ENCODE measurements around the gene TNFRSF12A. TPM values are rescaled to one million over a fixed set of nuclear protein-coding genes. Genes with fewer than 3 reads are reported as not detected.
A peak's percentile ranks its signal among the peaks of the same experiment; 100 is the strongest.
"Not testable (repeated sequence)": the region's sequence is repeated elsewhere in the genome, so short reads cannot be mapped to it uniquely, and the experiment has no call there.

Gene TNFRSF12A
- total and polyA plus RNA-seq, 11 donors = 27.8 to 824 (median 97.1) TPM

- no peak overlapping the region for H3K4me3 ChIP-seq
- H3K27me3 ChIP-seq = peaks cover 8 to 36% (median 17%) of the 10 kb centered on the region in 9 donors
- ATAC-seq (no peak), DNase-seq (no peak)
- peaks cover 0 to 26% (median 4%) of the 10 kb centered on the region in 12 donors for H3K4me1 ChIP-seq
- intact Hi-C loops (cut with DNase I) = loop anchor here in 2 of 10 donors (10.0 kb wide), 2 partner anchors 113 to 403 kb away; no protein-coding TSS in a partner anchor
- 62 to 87% (median 76%) methylated on average over 9 of the region's 9 CpGs for WGBS, 4 donors
- no peaks in the 10 kb centered on the region for H3K36me3 ChIP-seq
- no peaks in the 10 kb centered on the region for H3K9me3 ChIP-seq
- H3K27ac ChIP-seq = no peak overlapping the region
- no peak for TF ChIP-seq POLR2A (IDR thresholded peaks at IDR 0.05)
Measured at GRCh38 chr16:3051494-3051893, 31.3 kb downstream of the TNFRSF12A start.

GRCh38 chr16:3052571-3053329 lies 32.6 kb downstream of the TNFRSF12A start:
- Histone ChIP-seq H3K27me3 (peaks cover 0 to 25% (median 4%) of the 10 kb centered on the region in 9 donors), H3K4me1 (peaks cover 0 to 32% (median 0%) of the 10 kb centered on the region in 12 donors)
- ATAC-seq = peak in 1 of 4 donors; percentile 11
- H3K27ac ChIP-seq, H3K36me3 ChIP-seq, H3K4me3 ChIP-seq, H3K9me3 ChIP-seq, DNase-seq: not testable (repeated sequence)
- 83 to 95% (median 88%) methylated on average over 10 to 11 of the region's 12 CpGs for WGBS, 4 donors
- intact Hi-C loops (cut with DNase I) = loop anchor here in 2 of 10 donors (10.0 kb wide), 2 partner anchors 112 to 402 kb away; no protein-coding TSS in a partner anchor

GRCh38 chr16:3053330-3053710 lies 33.2 kb downstream of the TNFRSF12A start:
- not testable (repeated sequence) for H3K27ac ChIP-seq, H3K9me3 ChIP-seq, H3K36me3 ChIP-seq, H3K4me3 ChIP-seq, DNase-seq
- intact Hi-C loops (cut with DNase I) = loop anchor here in 2 of 10 donors (10.0 kb wide), 2 partner anchors 111 to 401 kb away; no protein-coding TSS in a partner anchor
- peaks cover 0 to 20% (median 2%) of the 10 kb centered on the region in 9 donors for H3K27me3 ChIP-seq
- peak in 2 of 4 donors; percentile 2 to 50 for ATAC-seq
- H3K4me1 ChIP-seq = peaks cover 0 to 36% (median 5%) of the 10 kb centered on the region in 12 donors
- WGBS, 4 donors = 87 to 90% (median 87%) methylated on average over 7 to 13 of the region's 13 CpGs; no CpG with 5 or more reads in 1 of the 4 donors

- no peaks in the 10 kb centered on the region for H3K9me3 ChIP-seq
- peak overlapping the region in 1 of 12 donors; percentile 67 for H3K27ac ChIP-seq
- WGBS, 4 donors = 79 to 82% (median 81%) methylated on average over 17 of the region's 17 CpGs
- intact Hi-C loops (cut with DNase I) = loop anchor here in 7 of 10 donors (5.0 to 10.0 kb wide), 6 partner anchors 47 to 400 kb away; partner anchors contain the start of gene ZNF205 (in 1 of the 7)
- ATAC-seq (no peak), DNase-seq (no peak)
- TF ChIP-seq POLR2A (IDR thresholded peaks at IDR 0.05) = no peak
- no peak for TF ChIP-seq CTCF (IDR thresholded peaks at IDR 0.05)
- peak overlapping the region in 1 of 12 donors; percentile 5 for H3K4me3 ChIP-seq
- H3K4me1 ChIP-seq = peaks cover 0 to 39% (median 16%) of the 10 kb centered on the region in 12 donors
- peaks cover 0 to 1% (median 0%) of the 10 kb centered on the region in 9 donors for H3K27me3 ChIP-seq
- H3K36me3 ChIP-seq = no peaks in the 10 kb centered on the region
Measured at GRCh38 chr16:3054965-3055733, 35.0 kb downstream of the TNFRSF12A start.

- Histone ChIP-seq H3K27ac (peak overlapping the region in 1 of 12 donors; percentile 67), H3K4me1 (peaks cover 0 to 45% (median 19%) of the 10 kb centered on the region in 12 donors), H3K4me3 (peak overlapping the region in 1 of 12 donors; percentile 5)
- WGBS, 4 donors = 53 to 81% (median 66%) methylated on average over 9 of the region's 9 CpGs
- H3K9me3 ChIP-seq, ATAC-seq, H3K36me3 ChIP-seq, DNase-seq, H3K27me3 ChIP-seq: not testable (repeated sequence)
- intact Hi-C loops (cut with DNase I) = loop anchor here in 7 of 10 donors (5.0 to 10.0 kb wide), 6 partner anchors 47 to 399 kb away; partner anchors contain the start of gene ZNF205 (in 1 of the 7)
Measured at GRCh38 chr16:3055734-3056115, 35.6 kb downstream of the TNFRSF12A start.
